Left colon (tissue), 2 donors: Measurements from ENCODE around the gene LRIG1. TPM values are rescaled to one million over a fixed set of nuclear protein-coding genes. Genes with fewer than 3 reads are reported as not detected.

Source experiments
- ATAC-seq: fragments of 200-7000 bp; cut with Tn5 transposase; one replicate; pipeline ENCODE4 v1.9.1; 2020; ENCODE audit warnings: mild to moderate bottlenecking, moderate library complexity
- DNase-seq, 2 donors: peaks; one replicate each; pipeline ENCODE4 v3.0.0-alpha.2; 2020
- intact Hi-C, 2 donors: fragments of 100-400 bp; cut with DNase I in 1 of 2; cut with micrococcal nuclease in 1 of 2; formaldehyde crosslinking; loops; one replicate each; pipeline versions ENCODE4 v1.11.2 to v1.14.0; 2022; cut with DNase I, micrococcal nuclease
- total RNA-seq, 2 donors: library from RNA; stranded (reverse); fragmentation: NEBNext Ultra II Directional; extraction: Animal tissue kit (Norgen Biotek cat#: 25700); gene quantifications; one replicate each; pipeline ENCODE4 v1.2.1, GENCODE V29; 2021
- donor health status: DM: no; HTN: no; CAD: no.
- donor health status: DM: yes; HTN: yes; CAD: no.

LRIG1 gene
- total RNA-seq, 2 donors from 2014 or later: 55.4 to 57.0 TPM

DNA sequence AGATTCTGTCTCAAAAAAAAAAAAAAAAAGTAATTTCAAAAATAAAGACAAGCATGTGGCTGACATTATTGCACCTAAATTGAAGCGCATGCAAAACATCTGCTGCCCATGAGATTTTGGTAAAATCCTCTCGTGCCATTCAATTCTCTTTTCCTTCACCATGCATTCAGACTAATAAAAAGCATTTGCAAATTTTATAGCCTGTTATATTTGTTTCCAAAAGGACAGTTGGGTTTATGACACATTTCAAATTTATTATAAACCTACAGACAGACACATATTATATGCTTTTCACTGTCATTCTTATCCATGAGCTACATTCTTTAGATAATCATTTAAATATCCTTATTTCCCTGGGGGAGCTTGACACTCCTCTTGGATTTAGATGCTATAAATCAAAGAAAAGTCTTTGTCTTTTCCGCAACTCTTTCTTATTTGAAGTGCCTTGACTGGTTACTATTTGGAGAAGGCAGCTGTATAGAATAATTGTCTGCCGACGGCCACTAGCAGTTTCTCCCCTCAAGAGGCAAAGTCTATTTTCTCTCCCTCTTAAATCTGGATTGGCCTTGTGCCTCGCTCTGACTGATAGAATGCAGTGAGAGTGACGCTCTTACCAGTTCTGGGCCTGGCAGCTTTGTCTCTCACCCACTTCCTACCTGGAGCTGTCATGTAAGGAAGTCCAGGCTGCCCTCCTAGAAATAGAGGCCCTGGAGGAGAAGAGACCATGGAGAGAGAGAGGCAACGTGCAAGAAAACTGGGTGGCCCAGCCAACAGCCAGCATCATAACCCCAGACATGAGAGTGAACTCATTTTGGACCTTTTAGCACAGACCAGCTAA, 6.8 kb upstream of the LRIG1 start:
- ATAC-seq: peak; percentile 77
- intact Hi-C loops: no loop called here

DNA sequence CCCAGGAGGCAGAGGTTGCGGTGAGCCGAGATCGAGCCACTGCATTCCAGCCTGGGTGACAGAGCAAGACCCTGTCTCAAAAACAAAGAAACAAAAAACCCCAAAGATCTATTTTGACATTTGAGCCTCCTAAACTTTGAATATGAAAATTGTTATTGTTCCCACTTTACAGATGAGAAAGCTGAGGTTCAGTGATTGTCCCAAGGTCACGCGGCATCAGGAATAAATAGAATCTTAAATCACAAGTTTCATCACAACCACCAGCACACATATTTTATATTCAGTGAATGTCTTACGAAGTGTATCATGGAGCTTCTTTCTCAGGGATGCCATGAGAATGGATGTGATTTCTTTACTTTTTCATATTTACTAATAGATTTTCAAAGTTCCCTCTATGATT, 5.3 kb upstream of the LRIG1 start:
- DNase-seq (no peak), ATAC-seq (no peak)

More for the DNA sequence above, 6.8 kb upstream of the LRIG1 start:
- DNase-seq: peak; percentile 36 to 66

DNA sequence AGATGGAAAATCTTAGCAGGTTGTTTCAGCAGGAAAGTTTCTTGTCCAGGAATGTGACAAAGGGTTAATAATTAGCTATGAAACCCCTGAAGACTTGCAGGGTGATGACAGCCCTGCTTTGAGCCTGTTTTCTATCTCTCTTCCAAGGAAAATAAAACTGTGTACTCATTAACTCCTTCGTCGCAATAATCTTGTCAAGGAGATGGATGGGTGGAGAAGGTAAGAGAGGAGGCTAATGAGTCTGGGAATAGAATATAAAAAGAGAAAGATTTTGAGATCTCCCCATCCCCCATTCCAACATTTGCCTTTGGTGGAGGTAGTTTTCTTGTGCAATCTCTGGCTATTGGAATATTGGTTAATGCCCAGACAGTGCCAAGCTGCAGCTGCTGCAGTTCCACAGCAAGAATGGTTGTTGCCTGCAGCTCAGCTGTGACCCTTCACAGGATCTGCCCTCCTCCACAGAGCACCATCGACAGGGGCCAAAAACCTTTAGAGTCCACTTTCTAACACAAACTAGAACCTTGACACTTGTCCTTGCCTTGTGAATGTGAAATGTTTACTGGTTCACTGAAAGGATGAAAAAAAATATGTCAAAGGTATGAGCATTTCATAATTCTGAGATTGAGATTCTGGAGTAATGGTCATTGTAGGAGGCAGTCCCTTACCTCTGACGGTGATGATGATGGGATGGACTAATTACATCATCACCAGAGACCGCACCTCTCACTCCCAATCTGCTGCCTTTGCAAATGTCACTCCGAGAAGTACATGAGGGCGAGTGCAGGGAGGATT, 4.2 kb upstream of the LRIG1 start:
- peak; percentile 10 for ATAC-seq
- intact Hi-C loops: no loop called here
- DNase-seq: no peak

More for the DNA sequence above, 5.3 kb upstream of the LRIG1 start:
- intact Hi-C loops: no loop called here

DNA sequence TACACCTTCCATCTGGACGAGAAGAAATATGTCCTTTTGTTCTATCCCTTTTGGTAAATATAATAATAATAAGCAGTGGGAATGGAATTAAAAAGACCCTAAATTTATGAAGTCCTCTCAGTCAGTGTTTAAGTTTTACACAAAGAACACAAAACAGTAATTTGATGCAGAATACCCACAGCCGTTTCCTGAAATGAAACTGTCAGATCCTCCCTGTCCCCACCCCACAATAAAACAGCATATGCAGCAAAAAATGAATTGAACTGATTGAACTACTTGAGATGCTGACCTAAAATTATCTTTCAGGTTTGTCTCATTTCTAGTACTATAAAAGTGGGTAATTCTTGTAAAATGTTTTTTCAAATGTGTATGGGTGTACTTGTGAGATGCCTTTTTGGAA, 2.2 kb upstream of the LRIG1 start:
- intact Hi-C loops: no loop called here
- DNase-seq: no peak
- ATAC-seq: no peak

- no peak for DNase-seq
- no peak for ATAC-seq
- intact Hi-C loops: no loop called here
Observed at GRCh38 chr3:66502245-66502874, 1.5 kb upstream of the LRIG1 start.

GRCh38 chr3:66501483-66502244, 842 bp upstream of the LRIG1 start:
- intact Hi-C loops: no loop called here
- DNase-seq: no peak
- ATAC-seq: no peak

DNA sequence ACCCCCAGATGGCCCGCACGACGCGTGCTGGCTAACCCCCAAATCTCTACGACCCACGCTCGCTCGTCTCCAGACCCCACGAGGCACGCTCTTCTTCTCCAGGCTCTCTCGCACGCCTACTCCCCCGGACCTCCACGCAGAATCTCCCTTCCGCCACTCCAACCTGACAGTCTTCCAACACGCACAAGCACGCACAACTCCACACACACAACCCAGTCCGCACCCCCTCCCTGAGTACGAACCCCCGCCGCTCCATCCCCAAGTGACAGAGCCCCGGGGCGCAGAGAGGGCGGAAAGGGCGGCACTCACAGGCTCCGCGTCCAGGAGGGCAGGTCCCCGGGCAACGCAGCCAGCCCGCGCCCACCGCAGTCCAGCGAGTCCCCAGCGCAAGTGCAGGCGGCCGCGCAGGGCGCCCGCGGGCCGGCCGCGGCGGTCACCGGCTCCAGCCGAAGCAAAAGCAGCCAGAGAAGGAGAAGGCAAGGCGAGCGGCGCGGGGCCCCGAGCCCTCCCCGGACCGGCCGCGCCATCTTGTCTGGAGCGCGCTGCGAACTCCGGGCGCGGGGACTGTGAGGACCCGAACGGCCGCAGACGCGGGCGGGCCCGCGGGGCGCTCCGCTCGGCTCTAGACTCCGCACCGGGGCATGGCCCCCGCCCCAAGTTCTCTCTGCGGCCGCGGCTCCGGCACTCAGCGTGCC, 794 bp downstream of the LRIG1 start:
- intact Hi-C loops: loop anchor here in 1 of 2 donors (10.0 kb wide), 1 partner anchor 75 kb away; no protein-coding TSS in a partner anchor
- peak; percentile 6 for ATAC-seq
- peak in 1 of 2 donors; percentile 66 for DNase-seq

DNA sequence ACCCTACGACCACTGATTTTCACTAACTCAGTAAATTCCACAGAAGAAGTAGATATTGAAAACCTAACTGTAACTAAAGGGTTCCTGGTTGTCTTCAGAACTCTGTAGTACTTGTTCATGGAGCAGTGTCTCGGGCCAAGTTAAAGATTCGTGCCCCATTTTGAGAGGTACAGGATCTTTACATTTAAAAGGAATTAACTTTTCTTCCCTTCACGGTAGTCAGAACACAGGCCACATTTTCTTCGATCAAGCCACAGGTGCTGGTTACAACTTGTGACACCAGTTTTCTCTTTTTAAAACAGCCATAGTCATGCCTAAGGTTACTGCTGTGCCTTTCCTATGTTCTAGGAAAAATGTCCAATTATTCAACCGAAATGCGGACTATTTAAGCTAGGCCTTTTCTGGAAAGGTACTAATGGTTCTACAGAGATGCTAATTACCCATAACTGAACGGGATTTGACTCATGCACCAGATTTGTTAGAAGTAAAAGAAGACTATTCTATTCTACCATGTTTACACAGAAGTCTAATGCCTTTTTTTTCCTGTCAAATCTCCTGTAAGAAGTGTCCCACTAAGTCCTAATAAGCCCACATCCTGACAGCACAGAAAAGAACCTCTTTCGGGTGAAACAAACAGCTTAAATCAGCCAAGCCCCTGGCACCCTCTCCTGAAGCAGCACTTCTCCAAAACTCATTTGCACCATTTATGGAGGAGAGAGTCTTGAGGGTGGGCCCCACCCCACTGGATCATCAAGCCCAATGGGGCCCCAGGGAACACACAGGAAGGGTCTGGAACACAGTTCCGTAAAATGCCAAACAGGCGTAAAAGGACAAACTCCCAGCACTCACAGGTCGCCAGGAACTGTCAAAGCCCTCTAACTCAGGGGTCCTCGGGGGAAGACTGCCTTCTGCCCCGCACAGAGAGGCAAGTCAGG, 1.9 kb downstream of the LRIG1 start:
- intact Hi-C loops: loop anchor here in 1 of 2 donors (10.0 kb wide), 1 partner anchor 74 kb away; no protein-coding TSS in a partner anchor
- DNase-seq: peak in 1 of 2 donors; percentile 32
- no peak for ATAC-seq

- intact Hi-C loops: loop anchor here in 1 of 2 donors (10.0 kb wide), 1 partner anchor 73 kb away; no protein-coding TSS in a partner anchor
- no peak for DNase-seq
- no peak for ATAC-seq
Observed at GRCh38 chr3:66497985-66498671, 2.7 kb downstream of the LRIG1 start.

DNA sequence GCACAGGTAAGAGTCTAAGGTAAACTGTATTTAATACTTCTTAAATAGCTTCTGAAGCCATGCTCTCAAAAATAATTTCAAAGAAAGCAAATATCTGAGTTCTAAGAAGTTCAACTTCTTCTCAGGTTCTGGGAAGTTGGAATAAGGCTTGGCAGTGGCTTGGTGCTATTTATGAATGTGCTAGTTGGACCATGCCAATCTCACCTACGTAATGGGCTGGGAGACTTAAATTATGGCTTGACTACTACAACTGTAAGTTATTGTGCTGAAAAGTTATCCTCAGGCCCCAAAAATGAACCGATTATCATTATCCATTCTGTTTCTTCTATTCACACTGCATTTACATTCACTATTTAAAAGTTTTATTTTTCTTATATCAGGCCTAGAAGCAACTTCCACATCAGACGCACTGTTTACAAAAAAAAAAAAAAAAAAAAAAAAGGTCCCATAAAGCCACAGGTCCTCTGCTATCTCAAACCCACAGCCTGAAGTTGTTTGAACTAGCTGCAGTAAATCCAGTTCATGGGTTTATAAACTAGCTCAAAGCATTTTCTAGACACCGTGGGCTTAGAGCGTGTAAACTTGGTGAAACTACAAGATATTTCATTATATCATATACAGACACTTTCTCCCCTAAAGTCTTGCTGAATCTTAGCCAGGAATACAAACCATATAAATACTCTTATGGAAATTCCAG, 3.4 kb downstream of the LRIG1 start:
- intact Hi-C loops: loop anchor here in 1 of 2 donors (10.0 kb wide), 1 partner anchor 73 kb away; no protein-coding TSS in a partner anchor
- ATAC-seq (no peak), DNase-seq (no peak)

DNA sequence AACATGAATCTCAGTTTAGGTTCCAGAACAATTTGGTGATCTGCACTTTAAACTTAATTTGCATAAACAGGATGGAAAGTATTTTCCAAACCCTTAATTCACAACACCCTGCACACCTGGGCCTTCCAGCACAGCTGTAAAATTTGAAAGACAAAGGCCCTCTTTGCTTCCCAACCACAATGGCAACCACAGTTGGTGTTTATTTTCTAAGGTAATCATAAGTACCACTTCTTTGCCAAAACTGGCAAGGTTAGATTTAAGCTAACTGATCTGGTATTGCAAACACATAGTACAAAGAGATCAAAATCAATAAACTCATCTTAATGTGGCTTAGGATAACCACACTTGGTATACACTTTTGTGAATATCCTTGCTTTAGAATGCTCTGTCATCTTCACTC, 4.1 kb downstream of the LRIG1 start:
- ATAC-seq (no peak), DNase-seq (no peak)
- intact Hi-C loops: loop anchor here in 1 of 2 donors (10.0 kb wide), 1 partner anchor 72 kb away; no protein-coding TSS in a partner anchor

GRCh38 chr3:66496301-66496700, 4.5 kb downstream of the LRIG1 start:
- intact Hi-C loops: loop anchor here in 1 of 2 donors (10.0 kb wide), 1 partner anchor 72 kb away; no protein-coding TSS in a partner anchor
- ATAC-seq: no peak
- no peak for DNase-seq

- no peak for DNase-seq
- intact Hi-C loops: loop anchor here in 1 of 2 donors (10.0 kb wide), 1 partner anchor 71 kb away; no protein-coding TSS in a partner anchor
- peak; percentile 17 for ATAC-seq
Observed at GRCh38 chr3:66495668-66496045, 5.2 kb downstream of the LRIG1 start.

GRCh38 chr3:66494959-66495667, 5.7 kb downstream of the LRIG1 start:
- DNase-seq (no peak), ATAC-seq (no peak)
- intact Hi-C loops: loop anchor here in 1 of 2 donors (10.0 kb wide), 1 partner anchor 70 kb away; no protein-coding TSS in a partner anchor
